SK-N-MC (cell line): ENCODE results near the gene GSK3B.

Experiments used
- EZH2 ChIP-seq: fragments of 200-600 bp; sonication (generic); IDR thresholded peaks from one replicate; pipeline ENCODE4 v1.6.1; 2017; ENCODE audit warnings: antibody characterized with exemption
- POLR2AphosphoS5 ChIP-seq: IDR thresholded peaks from 2 replicates; pipeline ENCODE4 v1.6.1; 2012; ENCODE audit warnings: mild to moderate bottlenecking, low read depth, low read length, borderline replicate concordance

DNA sequence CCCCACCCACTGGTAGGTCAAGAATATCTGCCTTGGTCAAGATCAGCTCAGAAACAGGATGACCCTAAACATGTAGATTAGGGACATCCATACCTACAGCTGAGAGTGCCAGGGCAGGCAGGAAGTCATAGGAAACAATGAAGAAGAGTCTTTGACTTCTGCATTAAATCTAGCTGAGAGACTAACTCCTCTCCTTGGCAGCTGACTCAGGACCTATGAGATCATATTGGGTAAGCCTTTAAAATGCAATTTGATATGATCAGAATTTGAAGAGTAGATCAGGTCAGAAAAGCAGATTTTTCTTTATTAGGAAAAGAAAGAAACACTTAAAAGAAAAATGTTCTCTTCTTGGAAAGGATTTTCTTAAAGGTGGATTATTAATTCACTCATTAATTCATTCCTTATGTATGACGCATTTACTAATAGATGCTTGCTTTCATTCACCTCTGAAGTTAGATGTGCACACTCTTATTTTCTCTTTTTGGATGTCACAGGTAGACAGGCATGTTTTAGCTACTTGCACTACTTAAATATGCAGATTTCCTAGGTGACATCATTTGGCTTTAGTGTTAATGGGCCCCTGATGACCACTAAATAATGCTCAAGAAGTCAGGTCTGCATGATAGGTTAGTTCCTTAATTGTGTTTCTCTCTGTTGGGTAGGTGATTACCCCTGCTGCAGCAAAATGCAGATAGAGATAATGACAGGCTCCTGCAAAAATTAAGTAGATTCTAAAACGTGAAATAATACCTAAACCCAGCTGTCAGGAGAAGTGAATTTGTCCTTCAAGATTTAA is 35.7 kb upstream of the GSK3B start:
- no peak for TF ChIP-seq EZH2
- TF ChIP-seq POLR2AphosphoS5, result no peak
